Tibial nerve (tissue), 4 donors: Measurements from ENCODE around the gene PRR15L. TPM values are rescaled to one million over a fixed set of nuclear protein-coding genes. Genes with fewer than 3 reads are reported as not detected.

Experiments
- DNase-seq, 2 donors: peaks; one replicate each; pipeline ENCODE4 v3.0.0-alpha.2; 2019; ENCODE audit warnings: low spot score in 2 of 2
- H3K27ac ChIP-seq, 4 donors: fragments of 200-600 bp; sonication (generic) in 3 of 4; one replicate each; pipeline ENCODE4 v1.5.1; 2017 to 2019; ENCODE audit warnings: mild to moderate bottlenecking in 1 of 4
- H3K27me3 ChIP-seq, 2 donors: fragments of 200-600 bp; sonication (generic) in 1 of 2; one replicate each; pipeline versions ENCODE4 v1.5.1 to v1.6.0; 2017 to 2019
- H3K36me3 ChIP-seq, 3 donors: fragments of 200-600 bp; sonication (generic); one replicate each; pipeline ENCODE4 v1.5.1; 2018 to 2019
- H3K4me1 ChIP-seq, 4 donors: fragments of 200-600 bp; sonication (generic) in 3 of 4; one replicate each; pipeline ENCODE4 v1.5.1; 2017 to 2019
- H3K4me3 ChIP-seq, 4 donors: fragments of 200-600 bp; sonication (generic) in 3 of 4; one replicate each; pipeline ENCODE4 v1.5.1; 2017 to 2019; ENCODE audit warnings: mild to moderate bottlenecking in 1 of 4, moderate library complexity in 1 of 4
- H3K9me3 ChIP-seq, 4 donors: fragments of 200-600 bp; sonication (generic) in 3 of 4; one replicate each; pipeline ENCODE4 v1.5.1; 2017 to 2019
- CTCF ChIP-seq, 5 experiments: fragments of 200-600 bp in 3 of 5; fragments of 450-650 bp in 2 of 5; sonication (generic) in 3 of 5; IDR thresholded peaks; one replicate each; pipeline ENCODE4 v1.5.1; 2016 to 2019; ENCODE audit warnings: antibody characterized with exemption in 5 of 5, mild to moderate bottlenecking in 3 of 5, moderate library complexity in 2 of 5
- EP300 ChIP-seq, 2 donors: sonication (generic); formaldehyde crosslinking; IDR thresholded peaks; one replicate each; pipeline ENCODE4 v1.6.1; 2017; ENCODE audit warnings: antibody characterized with exemption in 2 of 2, mild to moderate bottlenecking in 1 of 2
- POLR2A ChIP-seq, 2 donors: fragments of 450-650 bp; IDR thresholded peaks; one replicate each; pipeline ENCODE4 v1.6.1; 2017; ENCODE audit warnings: antibody characterized with exemption in 2 of 2, mild to moderate bottlenecking in 2 of 2, moderate library complexity in 2 of 2
- WGBS, 2 donors: methylation state at CpG; one replicate each; pipeline ENCODE4 v1.1.5; 2018; 5-methylcytosine and 5-hydroxymethylcytosine counted together
- total RNA-seq, 4 donors: library from RNA; depleted of rRNA; stranded (reverse); fragments of >200 nt; gene quantifications; one replicate each; pipeline ENCODE4 v1.1.0, GENCODE V29; 2016

PRR15L gene
- not detected for total RNA-seq

DNA sequence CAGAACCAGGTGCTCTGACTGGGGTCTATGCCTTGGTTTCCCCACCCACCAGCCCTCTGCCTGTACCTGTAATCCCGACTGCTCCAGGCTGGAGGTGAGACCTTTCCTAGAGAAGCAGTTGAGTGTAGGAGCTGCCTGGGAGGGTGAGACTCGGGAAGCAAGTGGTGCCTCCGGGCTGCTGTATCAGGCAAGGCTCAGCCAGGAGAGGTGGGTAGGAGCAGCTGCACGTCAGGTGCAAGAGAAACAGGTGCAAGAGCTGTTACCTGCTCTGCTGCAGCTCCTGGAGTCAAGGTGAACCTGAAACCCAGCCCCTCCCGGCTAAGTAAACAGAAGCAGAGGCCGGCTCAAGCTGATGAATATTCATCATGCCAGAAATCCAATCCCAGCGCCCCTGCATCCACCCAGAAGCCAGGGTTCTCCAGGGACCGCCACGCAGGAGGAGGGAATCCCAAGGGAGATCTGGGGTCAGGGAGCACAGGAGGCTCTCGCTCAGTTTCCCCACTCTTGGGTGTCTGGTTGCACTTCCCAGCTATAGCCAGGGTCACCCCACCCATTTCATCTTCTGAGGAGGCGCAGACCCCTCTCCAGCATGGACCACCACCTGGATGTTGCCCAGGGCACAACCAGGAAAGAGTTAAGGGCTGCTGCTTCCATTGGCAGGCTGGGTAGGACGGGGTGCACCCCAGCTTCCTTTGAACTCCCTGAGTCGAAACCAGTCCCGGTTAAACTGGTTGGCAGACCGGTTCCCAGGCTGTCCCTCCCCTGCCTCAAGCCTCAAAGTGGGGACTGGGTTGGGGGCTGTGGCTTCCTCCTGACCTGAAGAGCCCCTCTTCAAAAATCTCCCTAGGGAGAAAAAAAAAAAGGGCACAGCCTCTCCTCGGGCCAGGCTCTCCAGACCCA lies at the start of gene PRR15L:
PRR15L (minus strand) TSS at position 293 of the 900 bp plus-strand sequence. CDS start 4,649 bp downstream, outside the sequence.
- Histone ChIP-seq H3K4me1 (peaks cover 0 to 7% (median 0%) of the 10 kb centered on the region in 4 donors), H3K36me3 (no peaks in the 10 kb centered on the region), H3K9me3 (no peaks in the 10 kb centered on the region), H3K27me3 (no peaks in the 10 kb centered on the region), H3K4me3 (peak within 1 kb of the TSS in 1 of 4 donors; percentile 27), H3K27ac (peak within 1 kb of the TSS in 1 of 4 donors; percentile 68)
- 34 to 42% methylated on average over 16 of the region's 16 CpGs for WGBS, 2 donors
- TF ChIP-seq CTCF (IDR thresholded peaks at IDR 0.05) (no peak), POLR2A (IDR thresholded peaks at IDR 0.05) (no peak), EP300 (IDR thresholded peaks at IDR 0.05) (no peak)
- DNase-seq, result no peak

GRCh38 chr17:48006936-48007709 lies 49.4 kb upstream of the PRR15L start:
- Histone ChIP-seq H3K9me3 (no peaks in the 10 kb centered on the region), H3K27me3 (no peaks in the 10 kb centered on the region), H3K4me3 (no peak overlapping the region), H3K4me1 (peaks cover 0 to 28% (median 20%) of the 10 kb centered on the region in 4 donors), H3K36me3 (no peaks in the 10 kb centered on the region), H3K27ac (no peak overlapping the region)
- no peak for DNase-seq
- 89 to 94% methylated on average over 12 of the region's 12 CpGs for WGBS, 2 donors
- TF ChIP-seq CTCF (IDR thresholded peaks at IDR 0.05) (no peak), POLR2A (IDR thresholded peaks at IDR 0.05) (no peak), EP300 (IDR thresholded peaks at IDR 0.05) (no peak)

- Histone ChIP-seq H3K4me3 (no peak overlapping the region), H3K27me3 (no peaks in the 10 kb centered on the region), H3K9me3 (no peaks in the 10 kb centered on the region), H3K4me1 (peaks cover 0 to 29% (median 16%) of the 10 kb centered on the region in 4 donors), H3K36me3 (no peaks in the 10 kb centered on the region), H3K27ac (peak overlapping the region in 1 of 4 donors; percentile 1)
- TF ChIP-seq EP300 (IDR thresholded peaks at IDR 0.05) (no peak), POLR2A (IDR thresholded peaks at IDR 0.05) (no peak), CTCF (IDR thresholded peaks at IDR 0.05) (no peak)
- DNase-seq, result no peak
- WGBS, 2 donors, result 48 to 67% methylated on average over 3 of the region's 3 CpGs
These were observed 47.3 kb upstream of the PRR15L start for GRCh38 chr17:48004983-48005382.

DNA sequence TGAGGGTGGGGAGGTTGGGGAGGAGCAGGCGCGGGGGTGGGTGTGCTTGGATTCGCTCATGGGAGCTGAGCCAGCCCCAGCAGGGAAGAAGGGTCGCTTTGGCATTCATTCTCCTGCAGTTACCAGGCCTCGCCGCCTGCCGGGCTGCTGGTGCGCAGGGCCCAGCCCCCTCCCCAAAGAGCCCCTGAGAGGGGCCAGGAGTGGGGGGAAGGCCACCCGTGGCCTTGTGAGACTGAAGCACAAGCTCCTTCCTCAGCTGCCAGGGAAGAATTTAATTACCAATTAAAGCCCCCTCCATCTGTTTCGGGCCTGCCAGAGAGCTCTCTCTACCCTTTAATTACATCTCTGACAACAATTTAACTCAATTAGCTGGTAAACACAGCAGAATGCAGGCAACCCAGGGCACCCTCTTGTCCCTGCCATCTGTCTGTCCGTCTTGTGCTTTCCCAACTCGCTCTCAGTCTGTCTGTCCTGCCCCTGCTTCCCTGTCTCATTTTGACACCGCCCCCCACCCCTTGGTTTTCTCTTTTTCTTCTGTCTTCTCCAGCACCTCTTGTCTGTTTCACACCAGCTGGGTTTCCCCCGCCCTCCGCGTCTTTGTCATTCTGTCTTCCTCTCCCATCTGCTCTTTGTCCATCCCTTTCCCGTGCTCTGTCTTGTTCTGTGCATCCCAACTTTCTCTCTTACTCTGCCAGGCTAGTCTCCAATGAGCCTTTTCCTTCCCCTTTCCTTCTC lies 45.9 kb upstream of the PRR15L start:
- TF ChIP-seq CTCF (IDR thresholded peaks at IDR 0.05) (no peak), EP300 (IDR thresholded peaks at IDR 0.05) (no peak)
- no peaks in the 10 kb centered on the region for H3K36me3 ChIP-seq
- peak overlapping the region in 3 of 4 donors; percentile 52 to 94 (median 80) for H3K27ac ChIP-seq
- no peak for DNase-seq
- H3K4me1 ChIP-seq, result peaks cover 0 to 29% (median 16%) of the 10 kb centered on the region in 4 donors
- H3K9me3 ChIP-seq, result no peaks in the 10 kb centered on the region
- H3K27me3 ChIP-seq, result no peaks in the 10 kb centered on the region
- H3K4me3 ChIP-seq, result no peak overlapping the region
- whole genome bisulfite sequencing, 2 donors, result 60 to 61% methylated on average over 14 to 17 of the region's 17 CpGs
